NCI-H748 (cell line): ENCODE measurements around the gene ZBTB46.
"Not testable (repeated sequence)": the region's sequence is repeated elsewhere in the genome, so short reads cannot be mapped to it uniquely, and the experiment has no call there.

Experiments
- DNase-seq: peaks from one replicate; lab custom pipeline; 2025; ENCODE audit not compliant: unreplicated experiment; lab: John Stamatoyannopoulos, UW

Gene ZBTB46

DNA sequence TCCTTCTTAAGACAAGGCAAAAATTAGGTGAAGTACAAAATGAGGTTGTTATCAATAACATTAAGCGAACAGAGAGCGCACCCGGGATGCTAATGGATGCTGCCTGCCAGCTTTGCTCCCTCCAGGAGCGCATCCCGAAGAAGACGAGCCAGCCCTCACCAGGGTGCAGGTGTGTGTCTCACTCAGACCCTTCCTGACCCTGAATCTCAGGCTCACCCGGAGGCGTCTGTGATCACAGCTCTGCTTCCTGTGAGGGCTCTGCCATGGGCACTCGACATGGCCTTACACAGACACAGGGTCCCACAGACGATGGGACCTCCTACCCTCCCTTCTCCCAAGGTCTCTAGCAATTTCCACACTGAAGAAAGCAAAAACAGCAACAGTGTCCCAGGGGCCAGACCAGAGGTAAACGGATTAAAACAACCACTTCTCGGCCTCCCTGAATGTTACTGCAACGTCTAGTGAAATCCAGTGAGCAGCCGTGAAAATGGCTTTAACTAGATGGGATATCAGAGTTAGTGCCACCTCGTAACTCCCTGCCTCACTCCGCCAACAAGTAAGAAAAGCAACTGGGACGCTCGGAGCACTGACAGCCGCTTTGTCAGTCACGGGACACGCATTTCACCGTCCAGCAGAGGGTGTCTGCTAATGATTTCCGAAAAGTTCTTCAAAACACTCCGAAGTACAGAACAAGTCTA is 11.7 kb downstream of the ZBTB46 start:
- DNase-seq = no peak

- DNase-seq = no peak
These were observed 15.3 kb downstream of the ZBTB46 start for GRCh38 chr20:63815615-63816253.

DNA sequence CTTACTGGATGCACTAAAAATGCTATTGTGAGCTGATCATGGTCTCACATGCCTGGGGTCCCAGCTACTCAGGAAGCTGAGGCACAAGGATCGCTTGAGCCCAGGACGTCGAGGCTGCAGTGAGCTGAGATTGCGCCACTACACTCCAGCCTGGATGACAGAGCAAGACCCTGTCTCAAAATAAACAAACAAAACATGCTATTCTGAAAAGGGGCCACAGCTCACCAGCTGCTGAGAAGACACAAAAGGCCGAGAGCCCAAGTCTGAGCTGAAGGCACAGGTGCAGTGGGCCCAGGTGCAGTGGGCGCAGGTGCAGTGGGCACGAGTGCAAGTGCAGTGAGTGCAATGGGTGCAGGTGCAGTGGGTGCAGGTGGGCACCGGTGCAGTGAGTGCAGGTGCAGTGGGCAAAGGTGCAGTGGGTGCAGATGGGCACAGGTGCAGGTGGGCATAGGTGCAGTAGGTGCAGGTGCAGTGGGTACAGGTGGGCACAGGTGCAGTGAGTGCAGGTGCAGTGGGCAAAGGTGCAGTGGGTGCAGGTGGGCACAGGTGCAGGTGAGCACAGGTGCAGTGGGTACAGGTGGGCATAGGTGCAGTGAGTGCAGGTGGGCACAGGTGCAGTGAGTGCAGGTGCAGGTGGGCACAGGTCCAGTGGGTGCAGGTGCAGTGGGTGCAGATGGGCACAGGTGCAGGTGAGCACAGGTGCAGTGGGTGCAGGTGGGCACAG is 16.0 kb downstream of the ZBTB46 start:
- DNase-seq = no peak

- DNase-seq = no peak
These were observed 19.6 kb downstream of the ZBTB46 start for GRCh38 chr20:63811491-63811875.

DNA sequence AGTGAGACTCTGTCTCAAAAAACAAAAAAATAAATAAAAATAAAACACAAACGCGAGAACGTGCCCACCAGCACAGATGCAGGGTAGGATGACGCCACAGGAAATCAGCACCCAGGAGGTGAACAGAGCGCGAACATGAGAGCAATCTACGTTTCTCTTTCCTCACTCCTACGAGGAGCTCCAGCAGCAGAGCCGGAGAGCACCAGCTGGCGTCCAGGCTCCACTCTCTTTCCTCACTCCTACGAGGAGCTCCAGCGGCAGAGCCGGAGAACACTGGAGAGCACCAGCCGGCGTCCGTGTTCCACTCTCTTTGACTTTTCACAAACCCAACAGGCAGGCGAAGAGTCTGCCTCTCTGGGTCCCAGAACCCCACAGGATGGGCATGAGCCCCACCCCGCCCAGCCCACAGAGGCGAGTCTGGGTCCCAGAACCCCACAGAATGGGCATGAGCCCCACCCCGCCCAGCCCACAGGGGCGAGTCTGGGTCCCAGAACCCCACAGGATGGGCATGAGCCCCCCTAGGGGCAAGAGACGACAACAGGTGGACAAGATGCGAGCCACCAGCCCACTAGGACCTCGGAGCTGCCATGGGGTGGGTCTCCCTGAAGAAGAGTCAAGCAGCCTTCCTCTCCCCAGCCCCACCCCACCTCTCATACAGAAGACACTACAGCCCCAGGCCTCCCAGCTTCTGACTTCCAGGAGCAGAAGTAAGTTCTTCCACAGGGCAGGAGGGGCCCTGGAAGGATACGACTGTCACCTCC is 20.2 kb downstream of the ZBTB46 start:
- DNase-seq = no peak

- DNase-seq = no peak
These were observed 21.2 kb downstream of the ZBTB46 start for GRCh38 chr20:63809856-63810255.

GRCh38 chr20:63808964-63809674 is 21.9 kb downstream of the ZBTB46 start:
- no peak for DNase-seq

DNA sequence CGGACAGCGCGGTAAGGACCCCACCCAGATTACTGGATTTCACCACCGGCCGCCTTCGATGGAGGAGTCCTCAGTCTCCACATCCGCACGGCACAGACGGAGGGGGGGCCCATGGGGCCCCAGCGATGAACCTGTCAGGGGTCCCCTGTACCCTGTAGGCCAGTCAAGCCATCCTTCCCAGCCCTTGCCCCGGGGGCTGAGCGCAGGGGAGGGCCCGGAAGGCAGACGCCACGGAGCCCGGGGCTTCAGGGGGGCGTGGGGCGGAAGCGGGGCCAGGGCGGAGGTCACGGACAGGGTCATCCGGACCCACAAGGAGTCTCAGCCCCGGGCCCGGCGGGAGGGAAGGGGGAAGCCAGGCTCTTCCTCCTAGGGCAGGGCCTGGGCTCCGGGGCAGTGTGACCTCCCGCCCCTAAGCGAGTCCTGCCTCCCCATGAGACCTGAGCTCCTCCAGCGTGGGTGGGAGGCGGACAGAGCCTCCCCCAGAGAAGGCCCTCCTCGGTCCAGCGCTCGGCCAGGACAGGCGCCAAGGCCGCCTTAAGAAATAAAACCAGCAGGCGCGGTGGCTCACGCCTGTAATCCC is 22.8 kb downstream of the ZBTB46 start:
- DNase-seq = no peak

DNA sequence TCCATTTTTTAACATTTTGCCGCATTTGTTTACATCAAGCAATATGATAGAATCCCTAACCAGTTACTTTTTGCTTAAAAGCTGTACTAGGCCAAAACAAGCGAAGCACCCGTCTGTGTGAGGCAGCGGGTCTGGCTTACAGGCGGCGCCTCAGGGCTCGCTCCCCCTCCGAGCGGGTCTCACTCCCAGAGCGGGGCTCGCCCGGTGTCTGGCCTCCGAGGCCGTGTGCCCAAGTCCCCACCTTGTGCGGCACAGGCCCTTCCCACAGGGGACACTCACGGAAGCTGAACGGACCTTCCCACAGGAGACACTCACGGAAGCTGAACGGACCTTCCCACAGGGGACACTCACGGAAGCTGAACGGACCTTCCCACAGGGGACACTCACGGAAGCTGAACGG is 23.4 kb downstream of the ZBTB46 start:
- DNase-seq = no peak

GRCh38 chr20:63804308-63804636 is 26.8 kb downstream of the ZBTB46 start:
- no peak for DNase-seq

- no peak for DNase-seq
These were observed 28.4 kb downstream of the ZBTB46 start for GRCh38 chr20:63802469-63803240.

DNA sequence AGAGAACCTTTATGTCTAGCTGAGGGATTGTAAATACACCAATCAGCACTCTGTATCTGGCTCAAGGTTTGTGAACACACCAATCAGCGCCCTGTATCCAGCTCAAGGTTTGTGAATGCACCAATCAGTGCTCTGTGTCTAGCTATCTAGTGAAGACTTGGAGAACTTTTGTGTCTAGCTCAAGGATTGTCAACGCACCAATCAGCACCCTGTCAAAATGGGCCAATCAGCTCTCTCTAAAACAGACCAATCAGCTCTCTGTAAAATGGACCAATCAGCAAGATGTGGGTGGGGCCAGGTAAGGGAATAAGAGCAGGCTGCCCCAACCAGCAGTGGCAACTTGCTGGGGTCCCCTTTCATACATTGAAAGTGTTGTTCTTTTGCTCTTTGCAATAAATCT is 29.9 kb downstream of the ZBTB46 start:
- not testable (repeated sequence) for DNase-seq

- not testable (repeated sequence) for DNase-seq
These were observed 30.7 kb downstream of the ZBTB46 start for GRCh38 chr20:63800411-63800810.

GRCh38 chr20:63799127-63799526 is 31.9 kb downstream of the ZBTB46 start:
- DNase-seq = not testable (repeated sequence)

DNA sequence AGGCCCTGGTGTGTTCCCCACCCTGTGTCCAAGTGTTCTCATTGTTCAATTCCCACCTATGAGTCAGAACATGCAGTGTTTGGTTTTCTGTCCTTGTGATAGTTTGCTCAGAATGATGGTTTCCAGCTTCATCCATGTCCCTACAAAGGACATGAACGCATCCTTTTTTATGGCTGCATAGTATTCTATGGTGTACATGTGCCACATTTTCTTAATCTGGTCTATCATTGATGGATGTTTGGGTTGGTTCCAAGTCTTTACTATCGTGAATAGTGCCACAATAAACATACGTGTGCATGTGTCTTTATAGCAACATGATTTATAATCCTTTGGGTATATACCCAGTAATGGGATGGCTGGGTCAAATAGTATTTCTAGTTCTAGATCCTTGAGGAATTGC is 33.9 kb downstream of the ZBTB46 start:
- DNase-seq = not testable (repeated sequence)

DNA sequence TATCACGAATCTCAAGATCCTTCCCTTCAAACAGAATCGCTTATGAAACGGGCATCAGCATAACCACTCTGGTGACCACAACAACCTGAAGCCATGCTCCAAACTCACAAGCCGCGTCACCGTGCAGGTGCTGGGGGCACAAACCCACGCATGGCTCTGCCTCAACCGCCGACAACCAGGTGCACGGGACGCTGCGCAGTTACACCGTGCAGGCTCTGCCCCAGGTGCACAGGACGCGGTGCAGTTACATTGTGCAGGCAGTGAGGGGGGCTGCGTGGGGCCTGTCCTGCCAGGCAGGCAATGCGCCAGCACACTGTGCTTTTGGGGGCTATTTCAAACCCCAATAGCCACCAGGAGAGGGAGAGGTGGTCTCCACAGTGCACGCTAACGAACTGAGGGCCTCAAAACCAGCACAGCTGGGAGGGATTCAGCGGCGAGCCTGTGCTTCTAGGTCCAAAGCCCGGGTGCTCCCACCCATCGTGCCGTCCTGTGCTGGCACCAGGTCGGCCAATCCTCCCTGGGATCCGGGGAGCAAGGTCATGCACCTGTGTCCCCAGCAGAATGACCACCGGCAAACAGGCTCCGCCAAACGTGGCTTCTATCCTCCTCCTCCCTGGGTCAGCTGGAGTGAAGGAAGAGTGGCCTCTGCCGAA is 35.8 kb downstream of the ZBTB46 start:
- no peak for DNase-seq

- no peak for DNase-seq
These were observed 36.5 kb downstream of the ZBTB46 start for GRCh38 chr20:63794614-63795013.

DNA sequence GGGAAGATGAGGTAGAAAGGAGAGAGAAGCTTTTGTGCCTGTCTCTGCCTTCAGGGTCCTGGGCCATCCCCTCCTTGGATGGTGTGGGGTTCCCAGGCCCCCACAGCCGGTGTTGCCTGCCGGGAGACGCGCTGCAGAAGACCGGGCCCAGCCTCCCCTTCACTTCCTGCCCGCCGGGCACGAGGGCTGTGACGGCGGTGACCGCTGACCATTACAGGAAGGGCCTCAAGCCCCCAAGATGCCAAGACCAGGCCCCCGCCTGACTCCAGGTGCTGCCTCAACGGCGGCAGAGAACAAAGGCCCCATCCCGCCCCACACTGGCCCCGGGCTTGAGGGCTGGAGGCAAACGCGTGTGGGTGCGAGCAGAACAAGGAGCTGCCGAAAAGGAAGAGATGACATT is 38.2 kb downstream of the ZBTB46 start:
- DNase-seq = no peak

DNA sequence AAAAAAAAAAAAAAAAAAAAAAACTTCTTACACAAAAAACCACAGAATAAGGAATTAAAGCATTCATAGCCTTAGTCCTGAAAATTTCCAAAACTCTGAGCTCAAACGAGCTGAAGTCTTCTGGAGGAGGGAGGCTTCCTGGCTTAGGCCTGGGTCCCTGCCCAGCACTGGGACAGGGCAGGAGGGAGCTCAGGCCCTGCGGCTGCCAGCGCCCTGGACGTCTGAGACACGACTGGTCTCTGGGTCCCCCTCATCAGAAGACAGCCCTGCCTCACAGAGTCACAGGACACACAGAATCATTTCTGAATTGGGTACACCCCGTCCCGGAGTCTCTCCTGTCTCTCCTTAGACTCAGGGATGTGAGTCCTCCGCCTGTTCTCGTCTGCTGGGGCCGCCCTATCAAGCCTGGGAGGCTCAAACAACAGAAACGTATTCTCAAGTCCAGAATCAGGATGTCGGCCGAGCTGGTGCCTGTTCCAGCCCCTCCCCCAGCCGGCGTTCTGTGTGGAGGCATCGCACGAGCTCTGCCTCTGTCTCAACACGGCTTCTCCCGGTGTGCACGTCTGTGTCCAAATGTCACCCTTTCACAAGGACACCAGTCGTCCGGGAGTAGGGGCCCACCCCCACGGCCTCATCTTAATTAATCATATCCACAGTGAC is 39.4 kb downstream of the ZBTB46 start:
- DNase-seq = no peak
